Measurements from ENCODE around the gene IFNA21.

DNA sequence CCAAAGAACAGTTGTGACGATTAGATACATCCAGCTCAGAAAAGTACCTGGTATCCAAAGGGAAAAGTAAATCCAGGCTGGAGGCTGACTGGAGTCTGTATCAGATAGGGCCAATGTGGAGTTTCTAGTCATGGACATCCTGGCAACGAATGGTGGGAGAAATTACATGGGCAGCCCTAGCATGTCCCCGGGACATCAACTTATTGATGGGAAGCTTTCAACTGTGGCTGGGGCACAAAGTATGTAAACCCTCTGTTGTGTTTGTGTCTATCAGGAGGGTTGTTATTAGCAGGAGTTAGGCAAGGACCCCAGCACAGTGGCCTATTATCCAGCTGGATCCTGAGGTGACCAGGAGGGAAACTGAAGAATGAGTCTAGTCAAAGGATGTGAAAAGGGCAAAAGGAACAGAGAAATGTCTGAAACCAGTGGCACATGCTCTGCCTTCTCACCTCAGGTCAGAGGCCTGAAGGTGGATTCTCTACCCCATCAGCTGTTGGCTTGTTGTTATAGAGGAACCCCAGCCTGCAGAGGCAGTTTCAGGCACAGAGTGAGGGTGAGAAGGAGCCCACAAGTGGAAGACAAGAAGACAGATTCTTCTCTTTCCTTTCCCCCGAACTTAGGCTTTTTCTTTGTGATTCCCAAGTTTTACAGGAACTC is 44.7 kb downstream of the IFNA21 start:
- TF ChIP-seq POLR2A (IDR thresholded peaks at IDR 0.05; ENCODE audit: low read depth, low read length): no peak
- TF ChIP-seq, protein P1, sequence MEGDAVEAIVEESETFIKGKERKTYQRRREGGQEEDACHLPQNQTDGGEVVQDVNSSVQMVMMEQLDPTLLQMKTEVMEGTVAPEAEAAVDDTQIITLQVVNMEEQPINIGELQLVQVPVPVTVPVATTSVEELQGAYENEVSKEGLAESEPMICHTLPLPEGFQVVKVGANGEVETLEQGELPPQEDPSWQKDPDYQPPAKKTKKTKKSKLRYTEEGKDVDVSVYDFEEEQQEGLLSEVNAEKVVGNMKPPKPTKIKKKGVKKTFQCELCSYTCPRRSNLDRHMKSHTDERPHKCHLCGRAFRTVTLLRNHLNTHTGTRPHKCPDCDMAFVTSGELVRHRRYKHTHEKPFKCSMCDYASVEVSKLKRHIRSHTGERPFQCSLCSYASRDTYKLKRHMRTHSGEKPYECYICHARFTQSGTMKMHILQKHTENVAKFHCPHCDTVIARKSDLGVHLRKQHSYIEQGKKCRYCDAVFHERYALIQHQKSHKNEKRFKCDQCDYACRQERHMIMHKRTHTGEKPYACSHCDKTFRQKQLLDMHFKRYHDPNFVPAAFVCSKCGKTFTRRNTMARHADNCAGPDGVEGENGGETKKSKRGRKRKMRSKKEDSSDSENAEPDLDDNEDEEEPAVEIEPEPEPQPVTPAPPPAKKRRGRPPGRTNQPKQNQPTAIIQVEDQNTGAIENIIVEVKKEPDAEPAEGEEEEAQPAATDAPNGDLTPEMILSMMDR (conservative IDR thresholded peaks at IDR 0.05; ENCODE audit: low read depth, low read length): no peak
- no peak for TF ChIP-seq MAZ (IDR thresholded peaks at IDR 0.05; ENCODE audit: borderline replicate concordance, low read depth, low read length)
- TF ChIP-seq CEBPB (IDR thresholded peaks at IDR 0.05; ENCODE audit: low read depth, low read length): no peak
